HepG2 (cell line): ENCODE results near the gene BPIFA2. TPM values are rescaled to one million over a fixed set of nuclear protein-coding genes. Genes with fewer than 3 reads are reported as not detected.

Experiments used
- ATAD3A ChIP-seq: sonication (generic); formaldehyde crosslinking; IDR thresholded peaks from 2 replicates; pipeline ENCODE4 v1.4.0; 2020; ENCODE audit warnings: missing genetic modification reagents
- FOXC1 ChIP-seq: sonication (generic); formaldehyde crosslinking; IDR thresholded peaks from 2 replicates; pipeline ENCODE4 v1.8.0; 2022; ENCODE audit warnings: mild to moderate bottlenecking, missing genetic modification reagents, borderline replicate concordance
- GMEB2 ChIP-seq: IDR thresholded peaks from 2 replicates; pipeline ENCODE4 v1.6.1; 2016; ENCODE audit warnings: missing biosample characterization, missing genetic modification reagents, low read depth
- HOXA3 ChIP-seq: sonication (generic); formaldehyde crosslinking; IDR thresholded peaks from 2 replicates; pipeline ENCODE4 v1.5.0; 2020; ENCODE audit warnings: missing genetic modification reagents
- KDM2A ChIP-seq: sonication (generic); formaldehyde crosslinking; IDR thresholded peaks from 2 replicates; pipeline ENCODE4 v1.4.0; 2020; ENCODE audit warnings: low read depth, missing genetic modification reagents, borderline replicate concordance
- MAFF ChIP-seq: IDR thresholded peaks from 2 replicates; pipeline ENCODE4 v1.6.1; 2011; ENCODE audit warnings: low read depth, low read length, improper control_type of control experiment
- MTA1 ChIP-seq: sonication (generic); formaldehyde crosslinking; IDR thresholded peaks from 2 replicates; pipeline ENCODE4 v1.4.0; 2020; ENCODE audit warnings: missing genetic modification reagents, mild to moderate bottlenecking, borderline replicate concordance
- NR1H2 ChIP-seq: sonication (generic); formaldehyde crosslinking; IDR thresholded peaks from 2 replicates; pipeline ENCODE4 v1.8.1; 2022; ENCODE audit warnings: low read depth, missing genetic modification reagents, borderline replicate concordance
- RFX5 ChIP-seq: IDR thresholded peaks from 2 replicates; pipeline ENCODE4 v1.6.1; 2011; ENCODE audit warnings: low read depth, low read length, improper control_type of control experiment
- TEAD3 ChIP-seq: optimal IDR thresholded peaks from 2 replicates; pipeline ENCODE3; 2016; ENCODE audit warnings: borderline replicate concordance
- ZC3H4 ChIP-seq: sonication (generic); formaldehyde crosslinking; IDR thresholded peaks from 2 replicates; pipeline ENCODE4 v1.4.0; 2020; ENCODE audit warnings: missing genetic modification reagents, borderline replicate concordance
- ZNF142 ChIP-seq: sonication (generic); formaldehyde crosslinking; IDR thresholded peaks from 2 replicates; pipeline ENCODE4 v1.4.0; 2020; ENCODE audit warnings: missing genetic modification reagents
- ZXDC ChIP-seq: sonication (generic); formaldehyde crosslinking; IDR thresholded peaks from 2 replicates; pipeline ENCODE4 v1.5.0; 2020; ENCODE audit warnings: mild to moderate bottlenecking, missing genetic modification reagents
- polyA plus RNA-seq, 8 experiments: library from polyadenylated mRNA; depleted of rRNA in 3 of 8; stranded (reverse) in 7 of 8; unstranded in 1 of 8; fragments of >200 nt; fragmentation: Illumina TruSeq in 4 of 8; extraction: Trizol in 4 of 8; gene quantifications; 2 replicates each; pipeline versions ENCODE4 v1.2.1 to v1.2.3, GENCODE V29; 2011 to 2016; ENCODE audit warnings: low read depth in 4 of 8, missing spikeins in 1 of 8, mixed read lengths in 1 of 8; ENCODE audit not compliant: insufficient read depth in 1 of 8
- total RNA-seq, 5 experiments: library from RNA; depleted of rRNA; stranded (reverse); fragments of >200 nt; fragmentation: Illumina TruSeq; extraction: Trizol; gene quantifications; 2 replicates each; pipeline ENCODE4 v1.2.3, GENCODE V29; 2016; ENCODE audit warnings: low read depth in 1 of 5
- TF ChIP-seq, protein P1 (sequence below): IDR thresholded peaks from 2 replicates; pipeline ENCODE4 v1.6.1; 2016; ENCODE audit warnings: mild to moderate bottlenecking
- TF ChIP-seq, protein P2 (sequence below): sonication (generic); formaldehyde crosslinking; IDR thresholded peaks from 2 replicates; pipeline ENCODE4 v1.5.0; 2020; ENCODE audit warnings: mild to moderate bottlenecking, missing genetic modification reagents, moderate library complexity

Gene BPIFA2
- total and polyA plus RNA-seq, 2 of the 13 experiments (the other 11 are each of a cell fraction or from before 2014, with no cell fraction given) = not detected

DNA sequence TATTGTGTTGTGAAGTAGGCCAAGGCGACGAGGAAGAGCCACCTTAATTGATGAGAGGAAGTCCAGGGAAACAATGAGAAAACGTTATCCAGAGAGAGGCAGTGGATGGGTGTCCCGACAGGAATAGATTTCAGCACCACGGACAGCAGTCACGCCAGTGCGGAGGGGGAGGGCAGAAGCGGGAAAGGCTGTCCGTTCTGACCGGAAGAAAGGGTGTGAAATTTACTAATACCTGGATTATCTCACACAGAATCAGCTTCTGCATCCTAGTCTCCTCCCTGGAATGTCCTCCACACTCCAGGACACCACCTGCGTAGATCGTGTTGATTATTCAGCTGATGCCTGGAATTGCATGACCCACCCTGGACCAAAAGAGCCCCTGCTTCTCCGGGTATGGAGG is 41.8 kb downstream of the BPIFA2 start (continued):
- TF ChIP-seq, protein P1, sequence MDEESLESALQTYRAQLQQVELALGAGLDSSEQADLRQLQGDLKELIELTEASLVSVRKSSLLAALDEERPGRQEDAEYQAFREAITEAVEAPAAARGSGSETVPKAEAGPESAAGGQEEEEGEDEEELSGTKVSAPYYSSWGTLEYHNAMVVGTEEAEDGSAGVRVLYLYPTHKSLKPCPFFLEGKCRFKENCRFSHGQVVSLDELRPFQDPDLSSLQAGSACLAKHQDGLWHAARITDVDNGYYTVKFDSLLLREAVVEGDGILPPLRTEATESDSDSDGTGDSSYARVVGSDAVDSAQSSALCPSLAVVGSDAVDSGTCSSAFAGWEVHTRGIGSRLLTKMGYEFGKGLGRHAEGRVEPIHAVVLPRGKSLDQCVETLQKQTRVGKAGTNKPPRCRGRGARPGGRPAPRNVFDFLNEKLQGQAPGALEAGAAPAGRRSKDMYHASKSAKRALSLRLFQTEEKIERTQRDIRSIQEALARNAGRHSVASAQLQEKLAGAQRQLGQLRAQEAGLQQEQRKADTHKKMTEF (CRISPR knock-in tag) = peak; percentile 90
- TF ChIP-seq KDM2A (CRISPR knock-in tag) (peak; percentile 95), ZC3H4 (peak; percentile 78; the same call in 1 of the 2 replicates), ZXDC (CRISPR knock-in tag) (peak; percentile 56; the same call in 1 of the 2 replicates), RFX5 (no peak), TEAD3 (CRISPR knock-in tag) (peak; percentile 85), ATAD3A (peak; percentile 96), FOXC1 (CRISPR knock-in tag) (peak; percentile 84; the same call in 1 of the 2 replicates), MAFF (no peak), NR1H2 (CRISPR knock-in tag) (no peak), HOXA3 (CRISPR knock-in tag) (peak; percentile 74), GMEB2 (CRISPR knock-in tag) (peak; percentile 75; the same call in 1 of the 2 replicates), ZNF142 (CRISPR knock-in tag) (peak; percentile 89), MTA1 (no peak)
- TF ChIP-seq, protein P2, sequence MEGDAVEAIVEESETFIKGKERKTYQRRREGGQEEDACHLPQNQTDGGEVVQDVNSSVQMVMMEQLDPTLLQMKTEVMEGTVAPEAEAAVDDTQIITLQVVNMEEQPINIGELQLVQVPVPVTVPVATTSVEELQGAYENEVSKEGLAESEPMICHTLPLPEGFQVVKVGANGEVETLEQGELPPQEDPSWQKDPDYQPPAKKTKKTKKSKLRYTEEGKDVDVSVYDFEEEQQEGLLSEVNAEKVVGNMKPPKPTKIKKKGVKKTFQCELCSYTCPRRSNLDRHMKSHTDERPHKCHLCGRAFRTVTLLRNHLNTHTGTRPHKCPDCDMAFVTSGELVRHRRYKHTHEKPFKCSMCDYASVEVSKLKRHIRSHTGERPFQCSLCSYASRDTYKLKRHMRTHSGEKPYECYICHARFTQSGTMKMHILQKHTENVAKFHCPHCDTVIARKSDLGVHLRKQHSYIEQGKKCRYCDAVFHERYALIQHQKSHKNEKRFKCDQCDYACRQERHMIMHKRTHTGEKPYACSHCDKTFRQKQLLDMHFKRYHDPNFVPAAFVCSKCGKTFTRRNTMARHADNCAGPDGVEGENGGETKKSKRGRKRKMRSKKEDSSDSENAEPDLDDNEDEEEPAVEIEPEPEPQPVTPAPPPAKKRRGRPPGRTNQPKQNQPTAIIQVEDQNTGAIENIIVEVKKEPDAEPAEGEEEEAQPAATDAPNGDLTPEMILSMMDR (CRISPR knock-in tag) = no peak; the same call in 1 of the 2 replicates
